GM21723 (cell line): ENCODE results near the gene KLHL25.
"Not testable (repeated sequence)": the region's sequence is repeated elsewhere in the genome, so short reads cannot be mapped to it uniquely, and the experiment has no call there.

Experiments
- ATAC-seq: cut with Tn5 transposase; IDR thresholded peaks from one replicate; pipeline ENCODE4 v1.9.1; 2021; ENCODE audit warnings: mild to moderate bottlenecking, moderate library complexity; ENCODE audit not compliant: unreplicated experiment

Gene KLHL25

GRCh38 chr15:85794598-85795336, at the start of gene KLHL25:
TSS of gene KLHL25 (minus strand) at chr15:85794925. CDS start at chr15:85769810, 25,115 bp downstream.
- ATAC-seq: peak; percentile 97

GRCh38 chr15:85840802-85841152, 46.1 kb upstream of the KLHL25 start:
- ATAC-seq: no peak

GRCh38 chr15:85840079-85840801, 45.5 kb upstream of the KLHL25 start:
- ATAC-seq: peak; percentile 96

GRCh38 chr15:85839643-85840042, 44.9 kb upstream of the KLHL25 start:
- ATAC-seq: no peak

- no peak for ATAC-seq
Observed at GRCh38 chr15:85838655-85839054, 43.9 kb upstream of the KLHL25 start.

- ATAC-seq: no peak
Observed at GRCh38 chr15:85837881-85838280, 43.2 kb upstream of the KLHL25 start.

GRCh38 chr15:85837011-85837433, 42.3 kb upstream of the KLHL25 start:
- ATAC-seq: no peak

- ATAC-seq: no peak
Observed at GRCh38 chr15:85834651-85835050, 39.9 kb upstream of the KLHL25 start.

- no peak for ATAC-seq
Observed at GRCh38 chr15:85832394-85832793, 37.7 kb upstream of the KLHL25 start.

- no peak for ATAC-seq
Observed at GRCh38 chr15:85831415-85832113, 36.8 kb upstream of the KLHL25 start.

GRCh38 chr15:85829754-85830153, 35.0 kb upstream of the KLHL25 start:
- ATAC-seq: not testable (repeated sequence)

GRCh38 chr15:85828874-85829273, 34.1 kb upstream of the KLHL25 start:
- no peak for ATAC-seq

GRCh38 chr15:85828126-85828525, 33.4 kb upstream of the KLHL25 start:
- ATAC-seq: no peak

- ATAC-seq: no peak
Observed at GRCh38 chr15:85826756-85827515, 32.2 kb upstream of the KLHL25 start.

- no peak for ATAC-seq
Observed at GRCh38 chr15:85825719-85826118, 31.0 kb upstream of the KLHL25 start.

GRCh38 chr15:85825118-85825517, 30.4 kb upstream of the KLHL25 start:
- ATAC-seq: no peak

- ATAC-seq: no peak
Observed at GRCh38 chr15:85821545-85821944, 26.8 kb upstream of the KLHL25 start.

GRCh38 chr15:85819938-85820337, 25.2 kb upstream of the KLHL25 start:
- ATAC-seq: no peak

GRCh38 chr15:85813234-85813633, 18.5 kb upstream of the KLHL25 start:
- ATAC-seq: no peak

GRCh38 chr15:85810075-85810474, 15.3 kb upstream of the KLHL25 start:
- ATAC-seq: no peak

GRCh38 chr15:85805420-85805819, 10.7 kb upstream of the KLHL25 start:
- ATAC-seq: no peak
